Suprapubic skin (tissue), 4 donors: ENCODE data around the gene TBC1D3B.

Experiments used
- CTCF ChIP-seq, 2 donors: fragments of 200-600 bp in 1 of 2; fragments of 450-650 bp in 1 of 2; sonication (generic) in 1 of 2; IDR thresholded peaks; one replicate each; pipeline ENCODE4 v1.5.1; 2016 to 2019; ENCODE audit warnings: antibody characterized with exemption in 2 of 2, mild to moderate bottlenecking in 1 of 2, moderate library complexity in 1 of 2
- EP300 ChIP-seq: sonication (generic); formaldehyde crosslinking; IDR thresholded peaks from one replicate; pipeline ENCODE4 v1.6.1; 2017; ENCODE audit warnings: antibody characterized with exemption
- POLR2A ChIP-seq, 2 donors: fragments of 450-650 bp; IDR thresholded peaks; one replicate each; pipeline ENCODE4 v1.6.1; 2017; ENCODE audit warnings: antibody characterized with exemption in 2 of 2, mild to moderate bottlenecking in 2 of 2, moderate library complexity in 2 of 2
- POLR2AphosphoS5 ChIP-seq, 3 donors: sonication (generic); formaldehyde crosslinking; IDR thresholded peaks; one replicate each; pipeline ENCODE4 v1.6.1; 2017; ENCODE audit warnings: antibody characterized with exemption in 3 of 3

DNA sequence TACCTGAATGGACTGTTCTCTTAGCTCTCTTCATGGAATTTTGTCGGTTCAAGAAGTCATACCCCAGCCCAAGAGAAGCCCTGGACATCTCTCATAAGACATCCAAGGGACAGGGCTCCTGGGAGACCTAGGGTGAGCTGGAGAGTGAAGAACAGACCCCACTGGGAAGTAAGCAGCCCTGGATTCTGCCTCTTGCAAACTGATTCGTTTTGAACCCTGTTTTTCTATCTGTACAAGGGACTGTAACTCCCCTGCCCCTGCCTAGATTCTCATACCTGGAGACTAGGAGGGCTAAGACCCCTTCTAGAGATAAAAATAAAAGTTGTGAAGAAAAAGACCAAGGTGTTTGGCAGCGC, 19.7 kb upstream of the TBC1D3B start:
- TF ChIP-seq CTCF (IDR thresholded peaks at IDR 0.05) (no peak), POLR2AphosphoS5 (IDR thresholded peaks at IDR 0.05) (no peak), POLR2A (IDR thresholded peaks at IDR 0.05) (no peak), EP300 (no peak)
